ENCODE measurements around the gene TMEM59L. TPM values are rescaled to one million over a fixed set of nuclear protein-coding genes. Genes with fewer than 3 reads are reported as not detected.

Gene TMEM59L
- total and polyA plus RNA-seq, 10 donors, result 0.15 to 0.74 (median 0.49) TPM; not detected in 5

GRCh38 chr19:18594096-18594823 is 18.4 kb upstream of the TMEM59L start:
- H3K4me3 ChIP-seq, result peak overlapping the region; percentile 11 to 67 (median 32)
- WGBS, 5 donors, result 1% methylated on average over 23 to 54 of the region's 54 CpGs
- H3K36me3 ChIP-seq, result peaks cover 0 to 23% (median 13%) of the 10 kb centered on the region in 6 donors
- intact Hi-C loops (cut with DNase I; ENCODE audit: low total_unique reads), result loop anchor here (5.0 kb wide), 1 partner anchor 253 kb away; no protein-coding TSS in a partner anchor
- H3K4me1 ChIP-seq, result peaks cover 21 to 57% (median 41%) of the 10 kb centered on the region in 6 donors
- TF ChIP-seq POLR2AphosphoS5 (IDR thresholded peaks at IDR 0.05) (peak; percentile 54 to 74 (median 69)), POLR2A (IDR thresholded peaks at IDR 0.05) (no peak), CTCF (IDR thresholded peaks at IDR 0.05 in 8 of 11, conservative IDR thresholded peaks at IDR 0.05 in 3 of 11) (peak; percentile 36 to 97 (median 93))
- no peaks in the 10 kb centered on the region for H3K9me3 ChIP-seq
- peak overlapping the region in 6 of 8 donors; percentile 26 to 73 (median 46) for H3K27ac ChIP-seq
- H3K27me3 ChIP-seq (replicated peaks in 1 of 7), result peaks cover 0 to 51% (median 12%) of the 10 kb centered on the region in 7 donors
- peak; percentile 93 for DNase-seq

DNA sequence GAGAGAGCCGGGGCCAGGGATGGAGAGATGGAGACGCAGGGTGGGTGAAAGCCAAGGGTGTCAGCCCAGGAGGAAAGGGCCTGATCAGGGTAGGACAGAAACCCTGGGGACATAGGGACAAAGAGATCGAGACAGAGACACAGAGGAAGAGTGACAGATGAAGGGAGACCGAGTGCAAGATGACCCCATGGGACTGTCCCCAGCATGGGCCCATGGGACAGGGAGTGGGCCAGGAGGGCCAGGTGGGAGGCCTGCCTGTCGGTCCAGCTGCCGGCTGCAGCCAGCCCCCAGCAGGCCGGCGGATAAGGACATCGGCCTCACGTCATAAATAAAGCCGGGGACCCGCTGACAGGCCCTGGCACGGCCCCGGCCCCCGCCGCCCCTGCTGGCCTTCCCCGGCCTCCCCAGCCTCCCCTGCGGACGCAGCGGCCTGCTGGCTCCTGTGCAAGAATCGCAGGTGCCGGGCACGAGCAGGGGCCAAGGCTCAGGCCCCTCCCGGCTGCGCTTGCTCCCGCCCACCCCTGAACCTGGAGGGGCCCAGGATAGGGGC is 17.8 kb upstream of the TMEM59L start:
- peak overlapping the region in 6 of 8 donors; percentile 27 to 67 (median 34) for H3K4me3 ChIP-seq
- TF ChIP-seq POLR2AphosphoS5 (IDR thresholded peaks at IDR 0.05) (no peak), POLR2A (IDR thresholded peaks at IDR 0.05) (no peak), CTCF (IDR thresholded peaks at IDR 0.05 in 8 of 11, conservative IDR thresholded peaks at IDR 0.05 in 3 of 11) (no peak)

GRCh38 chr19:18595475-18595874 is 17.2 kb upstream of the TMEM59L start:
- no peak for TF ChIP-seq POLR2A (IDR thresholded peaks at IDR 0.05)
- TF ChIP-seq POLR2AphosphoS5 (IDR thresholded peaks at IDR 0.05), result no peak
- TF ChIP-seq CTCF (IDR thresholded peaks at IDR 0.05 in 8 of 11, conservative IDR thresholded peaks at IDR 0.05 in 3 of 11), result no peak
- Histone ChIP-seq H3K27ac (no peak overlapping the region), H3K4me3 (no peak overlapping the region), H3K36me3 (peaks cover 0 to 20% (median 13%) of the 10 kb centered on the region in 6 donors), H3K27me3 (replicated peaks in 1 of 7) (peaks cover 0 to 63% (median 17%) of the 10 kb centered on the region in 7 donors), H3K4me1 (peaks cover 10 to 45% (median 29%) of the 10 kb centered on the region in 6 donors), H3K9me3 (no peaks in the 10 kb centered on the region)
- no peak for DNase-seq
- 63 to 84% (median 73%) methylated on average over 6 of the region's 6 CpGs for WGBS, 5 donors
- intact Hi-C loops (cut with DNase I; ENCODE audit: low total_unique reads), result no loop called here

More for the DNA sequence above, 17.8 kb upstream of the TMEM59L start:
- Histone ChIP-seq H3K9me3 (no peaks in the 10 kb centered on the region), H3K4me1 (peaks cover 15 to 51% (median 35%) of the 10 kb centered on the region in 6 donors), H3K27me3 (replicated peaks in 1 of 7) (peaks cover 0 to 57% (median 17%) of the 10 kb centered on the region in 7 donors), H3K27ac (peak overlapping the region in 3 of 8 donors; percentile 39 to 73 (median 67)), H3K36me3 (peaks cover 0 to 23% (median 13%) of the 10 kb centered on the region in 6 donors)
- WGBS, 5 donors, result 13 to 19% (median 15%) methylated on average over 9 to 26 of the region's 26 CpGs
- intact Hi-C loops (cut with DNase I; ENCODE audit: low total_unique reads), result loop anchor here (5.0 kb wide), 1 partner anchor 252 kb away; no protein-coding TSS in a partner anchor
- DNase-seq, result no peak

DNA sequence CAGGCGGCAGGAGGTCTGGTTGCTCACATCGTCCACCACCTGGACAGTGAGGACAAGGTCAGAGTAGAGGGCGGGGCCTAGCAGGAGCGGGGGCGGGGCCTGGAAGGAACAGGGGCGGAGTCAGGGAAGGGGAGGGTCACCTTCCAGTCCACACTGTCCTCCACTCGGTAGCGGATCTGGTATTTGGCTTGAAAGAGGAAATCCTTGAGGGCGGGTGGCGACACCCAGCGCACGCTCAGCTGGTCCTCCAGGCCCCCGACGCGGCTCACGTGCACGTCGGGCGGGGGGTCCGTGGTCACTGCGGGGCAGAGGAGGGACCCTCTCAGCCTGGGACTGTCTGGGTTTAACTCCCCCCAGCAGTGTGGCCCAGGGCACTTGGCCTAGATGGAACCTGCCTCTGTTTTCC is 15.9 kb upstream of the TMEM59L start:
- Histone ChIP-seq H3K4me3 (peak overlapping the region in 1 of 8 donors; percentile 11), H3K27ac (no peak overlapping the region), H3K36me3 (peaks cover 0 to 7% (median 1%) of the 10 kb centered on the region in 6 donors), H3K4me1 (peaks cover 9 to 39% (median 28%) of the 10 kb centered on the region in 6 donors), H3K27me3 (replicated peaks in 1 of 7) (peaks cover 0 to 76% (median 20%) of the 10 kb centered on the region in 7 donors), H3K9me3 (no peaks in the 10 kb centered on the region)
- WGBS, 5 donors, result 3 to 9% (median 7%) methylated on average over 8 to 21 of the region's 21 CpGs
- TF ChIP-seq POLR2AphosphoS5 (IDR thresholded peaks at IDR 0.05) (peak in 2 of 3 donors; percentile 26 to 47), CTCF (IDR thresholded peaks at IDR 0.05 in 8 of 11, conservative IDR thresholded peaks at IDR 0.05 in 3 of 11) (no peak)
- intact Hi-C loops (cut with DNase I; ENCODE audit: low total_unique reads), result no loop called here
- DNase-seq, result peak; percentile 80

Data from spleen (tissue), 11 donors.